HL-60 (cell line): ENCODE data around the gene AFM.

Experiments used
- DNase-seq, 2 experiments: peaks; one replicate each; pipeline ENCODE4 v3.0.0-alpha.2; 2010 to 2020; ENCODE audit warnings: low read depth in 1 of 2, low spot score in 1 of 2
- H3K27ac ChIP-seq: fragments of 250-450 bp; sonication (Bioruptor Pico); replicated peaks from 2 replicates; pipeline ENCODE4 v1.5.1; 2020; ENCODE audit warnings: mild to moderate bottlenecking, moderate library complexity
- H3K27me3 ChIP-seq: fragments of 250-450 bp; sonication (Bioruptor Pico); 2 replicates; pipeline ENCODE4 v1.5.1; 2021; ENCODE audit warnings: mild to moderate bottlenecking, moderate library complexity; ENCODE audit not compliant: insufficient read depth, poor library complexity, severe bottlenecking
- H3K4me3 ChIP-seq: replicated peaks from 2 replicates; pipeline ENCODE4 v1.5.1; 2011; ENCODE audit warnings: mild to moderate bottlenecking, control low read depth, low read length; ENCODE audit not compliant: insufficient read depth
- GABPA ChIP-seq: IDR thresholded peaks from 2 replicates; pipeline ENCODE4 v1.6.1; 2012; ENCODE audit warnings: low read depth
- POLR2AphosphoS5 ChIP-seq: IDR thresholded peaks from 2 replicates; pipeline ENCODE4 v1.6.1; 2012; ENCODE audit warnings: low read depth
- SPI1 ChIP-seq: IDR thresholded peaks from 2 replicates; pipeline ENCODE4 v1.6.1; 2012; ENCODE audit warnings: low read depth, mild to moderate bottlenecking, borderline replicate concordance
- TF ChIP-seq, protein P1 (sequence below): IDR thresholded peaks from 2 replicates; pipeline ENCODE4 v1.6.1; 2012; ENCODE audit warnings: low read depth; ENCODE audit not compliant: insufficient replicate concordance
- TF ChIP-seq, protein P2 (sequence below): IDR thresholded peaks from one replicate; pipeline ENCODE4 v1.5.1; 2011; ENCODE audit warnings: low read length, control low read depth, inconsistent platforms; ENCODE audit not compliant: insufficient read depth

The AFM gene

DNA sequence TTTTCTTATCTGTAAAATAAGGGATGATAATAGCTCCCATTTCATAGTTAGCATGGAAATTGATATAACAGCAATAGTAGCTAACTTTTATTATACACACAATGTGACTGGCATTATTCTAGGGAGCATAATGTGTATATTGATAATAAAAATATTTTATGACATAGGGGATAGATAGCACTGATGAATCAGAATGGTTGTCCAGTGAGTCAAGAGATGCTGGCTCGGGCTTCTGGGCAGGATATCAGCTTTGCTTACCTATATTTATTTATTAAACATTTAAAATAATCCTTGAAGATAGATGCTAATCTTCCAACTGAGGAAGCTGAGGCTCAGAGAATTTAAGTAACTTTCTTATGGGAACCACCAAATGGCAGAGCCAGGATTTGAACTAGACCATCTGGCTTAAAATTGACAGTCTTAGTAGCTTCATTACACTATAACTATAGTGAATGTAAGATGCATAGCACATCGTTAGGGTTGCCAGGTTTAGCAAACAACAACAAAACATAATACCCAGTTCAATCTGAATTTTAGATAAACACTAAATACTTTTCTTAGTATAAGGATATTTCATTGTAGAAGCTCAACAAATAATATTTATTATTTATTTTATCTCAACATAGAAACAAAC is 42.8 kb upstream of the AFM start:
- Histone ChIP-seq H3K27me3 (peaks cover 9% of the 10 kb centered on the region), H3K27ac (no peak overlapping the region), H3K4me3 (no peak overlapping the region)
- TF ChIP-seq, protein P1, sequence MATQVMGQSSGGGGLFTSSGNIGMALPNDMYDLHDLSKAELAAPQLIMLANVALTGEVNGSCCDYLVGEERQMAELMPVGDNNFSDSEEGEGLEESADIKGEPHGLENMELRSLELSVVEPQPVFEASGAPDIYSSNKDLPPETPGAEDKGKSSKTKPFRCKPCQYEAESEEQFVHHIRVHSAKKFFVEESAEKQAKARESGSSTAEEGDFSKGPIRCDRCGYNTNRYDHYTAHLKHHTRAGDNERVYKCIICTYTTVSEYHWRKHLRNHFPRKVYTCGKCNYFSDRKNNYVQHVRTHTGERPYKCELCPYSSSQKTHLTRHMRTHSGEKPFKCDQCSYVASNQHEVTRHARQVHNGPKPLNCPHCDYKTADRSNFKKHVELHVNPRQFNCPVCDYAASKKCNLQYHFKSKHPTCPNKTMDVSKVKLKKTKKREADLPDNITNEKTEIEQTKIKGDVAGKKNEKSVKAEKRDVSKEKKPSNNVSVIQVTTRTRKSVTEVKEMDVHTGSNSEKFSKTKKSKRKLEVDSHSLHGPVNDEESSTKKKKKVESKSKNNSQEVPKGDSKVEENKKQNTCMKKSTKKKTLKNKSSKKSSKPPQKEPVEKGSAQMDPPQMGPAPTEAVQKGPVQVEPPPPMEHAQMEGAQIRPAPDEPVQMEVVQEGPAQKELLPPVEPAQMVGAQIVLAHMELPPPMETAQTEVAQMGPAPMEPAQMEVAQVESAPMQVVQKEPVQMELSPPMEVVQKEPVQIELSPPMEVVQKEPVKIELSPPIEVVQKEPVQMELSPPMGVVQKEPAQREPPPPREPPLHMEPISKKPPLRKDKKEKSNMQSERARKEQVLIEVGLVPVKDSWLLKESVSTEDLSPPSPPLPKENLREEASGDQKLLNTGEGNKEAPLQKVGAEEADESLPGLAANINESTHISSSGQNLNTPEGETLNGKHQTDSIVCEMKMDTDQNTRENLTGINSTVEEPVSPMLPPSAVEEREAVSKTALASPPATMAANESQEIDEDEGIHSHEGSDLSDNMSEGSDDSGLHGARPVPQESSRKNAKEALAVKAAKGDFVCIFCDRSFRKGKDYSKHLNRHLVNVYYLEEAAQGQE = no peak
- TF ChIP-seq, protein P2, sequence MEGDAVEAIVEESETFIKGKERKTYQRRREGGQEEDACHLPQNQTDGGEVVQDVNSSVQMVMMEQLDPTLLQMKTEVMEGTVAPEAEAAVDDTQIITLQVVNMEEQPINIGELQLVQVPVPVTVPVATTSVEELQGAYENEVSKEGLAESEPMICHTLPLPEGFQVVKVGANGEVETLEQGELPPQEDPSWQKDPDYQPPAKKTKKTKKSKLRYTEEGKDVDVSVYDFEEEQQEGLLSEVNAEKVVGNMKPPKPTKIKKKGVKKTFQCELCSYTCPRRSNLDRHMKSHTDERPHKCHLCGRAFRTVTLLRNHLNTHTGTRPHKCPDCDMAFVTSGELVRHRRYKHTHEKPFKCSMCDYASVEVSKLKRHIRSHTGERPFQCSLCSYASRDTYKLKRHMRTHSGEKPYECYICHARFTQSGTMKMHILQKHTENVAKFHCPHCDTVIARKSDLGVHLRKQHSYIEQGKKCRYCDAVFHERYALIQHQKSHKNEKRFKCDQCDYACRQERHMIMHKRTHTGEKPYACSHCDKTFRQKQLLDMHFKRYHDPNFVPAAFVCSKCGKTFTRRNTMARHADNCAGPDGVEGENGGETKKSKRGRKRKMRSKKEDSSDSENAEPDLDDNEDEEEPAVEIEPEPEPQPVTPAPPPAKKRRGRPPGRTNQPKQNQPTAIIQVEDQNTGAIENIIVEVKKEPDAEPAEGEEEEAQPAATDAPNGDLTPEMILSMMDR = no peak
- TF ChIP-seq POLR2AphosphoS5 (no peak), SPI1 (no peak)
- DNase-seq = no peak

DNA sequence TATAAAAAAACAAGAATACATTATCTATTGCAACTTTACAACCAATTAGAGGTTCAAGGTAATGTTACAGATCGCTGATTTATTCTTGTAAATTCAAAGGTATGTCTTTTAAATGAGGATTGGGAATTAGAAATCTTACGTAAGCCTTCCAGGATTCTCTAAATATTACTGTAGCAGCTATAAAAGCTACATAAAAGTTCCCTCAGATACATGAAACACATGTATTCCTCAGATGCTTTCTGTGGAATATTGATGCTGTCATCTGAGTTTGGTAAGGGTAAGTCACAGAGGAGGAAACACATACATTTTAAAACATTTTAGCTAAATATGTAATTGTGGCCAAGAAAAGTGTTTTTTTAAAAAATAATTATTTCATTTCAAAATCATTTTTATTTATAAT is 42.1 kb upstream of the AFM start:
- H3K27me3 ChIP-seq = peaks cover 9% of the 10 kb centered on the region
- no peak for DNase-seq
- no peak for TF ChIP-seq GABPA
- TF ChIP-seq, protein P1 = no peak
- TF ChIP-seq, protein P2 = no peak
- no peak for TF ChIP-seq SPI1
- no peak for TF ChIP-seq POLR2AphosphoS5
- H3K4me3 ChIP-seq = no peak overlapping the region
- H3K27ac ChIP-seq = no peak overlapping the region

DNA sequence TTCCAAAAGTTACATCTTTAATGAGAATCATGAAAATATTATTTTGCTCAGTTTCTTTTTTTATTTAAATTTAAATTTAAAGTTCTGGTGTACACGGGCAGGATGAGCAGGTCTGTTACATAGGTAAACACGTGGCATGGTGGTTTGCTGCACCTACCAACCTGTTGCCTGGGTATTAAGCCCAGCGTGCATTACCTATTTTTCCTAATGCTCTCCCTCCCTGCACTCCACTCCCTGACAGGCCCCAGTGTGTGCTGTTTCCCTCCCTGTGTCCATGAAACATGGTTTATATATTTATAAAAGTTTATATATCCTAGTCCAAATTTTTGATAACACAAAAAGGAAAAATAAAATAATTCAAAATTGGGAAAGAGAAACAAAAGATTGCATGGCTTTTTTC is 41.6 kb upstream of the AFM start:
- no peak for TF ChIP-seq SPI1
- no peak for DNase-seq
- Histone ChIP-seq H3K27me3 (peaks cover 12% of the 10 kb centered on the region), H3K4me3 (no peak overlapping the region), H3K27ac (no peak overlapping the region)

DNA sequence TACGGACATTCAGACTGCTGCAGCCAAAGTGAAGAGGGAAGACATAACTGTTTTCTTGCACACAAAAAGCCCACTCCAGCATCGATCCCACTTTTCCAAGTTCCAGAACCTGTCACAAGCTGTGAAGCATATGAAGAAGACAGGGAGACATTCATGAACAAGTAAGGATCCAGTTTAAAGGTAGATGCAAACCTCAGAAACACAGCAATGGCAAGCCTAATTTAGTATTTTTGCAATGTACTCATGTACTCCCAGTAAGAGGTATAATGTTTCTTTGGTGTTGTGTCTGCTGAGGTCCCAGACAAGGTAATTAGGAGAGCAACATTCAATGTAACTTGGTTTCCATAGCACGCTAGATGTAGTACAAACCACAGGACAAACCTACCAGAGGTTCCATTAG is 40.9 kb upstream of the AFM start:
- no peak overlapping the region for H3K4me3 ChIP-seq
- DNase-seq = no peak
- H3K27me3 ChIP-seq = peaks cover 13% of the 10 kb centered on the region
- TF ChIP-seq GABPA (no peak), POLR2AphosphoS5 (no peak), SPI1 (no peak)
- TF ChIP-seq, protein P2 = no peak
- TF ChIP-seq, protein P1 = no peak
- no peak overlapping the region for H3K27ac ChIP-seq
